Measurements from ENCODE around the gene SPOP.

Gene SPOP

GRCh38 chr17:49567871-49568694, 109.8 kb downstream of the SPOP start:
- DNase-seq (ENCODE audit: low read depth) = no peak
- peak; percentile 97 for TF ChIP-seq CTCF (IDR thresholded peaks at IDR 0.05; ENCODE audit: control insufficient read depth, insufficient read depth, low read depth, low read length, missing control alignments)
- H3K4me3 ChIP-seq (ENCODE audit: control insufficient read depth, low read depth, low read length) = peak overlapping the region; percentile 46

DNA sequence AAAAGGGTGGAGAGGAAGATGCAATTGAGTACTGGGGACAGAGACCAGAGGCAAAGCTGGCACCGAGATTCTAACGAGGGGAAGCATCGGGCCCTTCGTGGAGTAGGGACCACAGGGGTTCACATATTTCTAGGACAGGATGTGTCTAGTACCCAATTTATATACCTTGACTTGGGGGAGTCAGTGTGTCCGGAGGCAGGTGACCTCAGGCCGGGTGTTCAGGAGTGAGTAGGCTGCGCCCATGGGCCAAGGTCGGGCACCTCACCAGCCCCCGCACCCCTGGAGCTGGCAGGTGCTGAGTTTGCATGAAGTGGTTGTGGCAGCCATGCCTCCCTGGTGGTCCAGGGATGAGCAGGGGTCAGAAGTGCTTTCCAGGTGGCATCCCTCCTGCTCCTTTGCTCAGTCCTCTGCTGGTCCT, 110.8 kb downstream of the SPOP start:
- no peak for TF ChIP-seq CTCF (IDR thresholded peaks at IDR 0.05; ENCODE audit: control insufficient read depth, insufficient read depth, low read depth, low read length, missing control alignments)
- no peak for DNase-seq (ENCODE audit: low read depth)
- no peak overlapping the region for H3K4me3 ChIP-seq (ENCODE audit: control insufficient read depth, low read depth, low read length)

GRCh38 chr17:49566668-49567071, 111.2 kb downstream of the SPOP start:
- DNase-seq (ENCODE audit: low read depth) = no peak
- TF ChIP-seq CTCF (IDR thresholded peaks at IDR 0.05; ENCODE audit: control insufficient read depth, insufficient read depth, low read depth, low read length, missing control alignments) = no peak

GRCh38 chr17:49565948-49566491, 111.9 kb downstream of the SPOP start:
- DNase-seq (ENCODE audit: low read depth) = no peak
- no peak for TF ChIP-seq CTCF (IDR thresholded peaks at IDR 0.05; ENCODE audit: control insufficient read depth, insufficient read depth, low read depth, low read length, missing control alignments)
- H3K4me3 ChIP-seq (ENCODE audit: control insufficient read depth, low read depth, low read length) = no peak overlapping the region

More at GRCh38 chr17:49566668-49567071, 111.2 kb downstream of the SPOP start:
- H3K4me3 ChIP-seq (ENCODE audit: control insufficient read depth, low read depth, low read length) = no peak overlapping the region

GRCh38 chr17:49564638-49565037, 113.3 kb downstream of the SPOP start:
- DNase-seq (ENCODE audit: low read depth) = no peak
- H3K4me3 ChIP-seq (ENCODE audit: control insufficient read depth, low read depth, low read length) = no peak overlapping the region
- no peak for TF ChIP-seq CTCF (IDR thresholded peaks at IDR 0.05; ENCODE audit: control insufficient read depth, insufficient read depth, low read depth, low read length, missing control alignments)

DNA sequence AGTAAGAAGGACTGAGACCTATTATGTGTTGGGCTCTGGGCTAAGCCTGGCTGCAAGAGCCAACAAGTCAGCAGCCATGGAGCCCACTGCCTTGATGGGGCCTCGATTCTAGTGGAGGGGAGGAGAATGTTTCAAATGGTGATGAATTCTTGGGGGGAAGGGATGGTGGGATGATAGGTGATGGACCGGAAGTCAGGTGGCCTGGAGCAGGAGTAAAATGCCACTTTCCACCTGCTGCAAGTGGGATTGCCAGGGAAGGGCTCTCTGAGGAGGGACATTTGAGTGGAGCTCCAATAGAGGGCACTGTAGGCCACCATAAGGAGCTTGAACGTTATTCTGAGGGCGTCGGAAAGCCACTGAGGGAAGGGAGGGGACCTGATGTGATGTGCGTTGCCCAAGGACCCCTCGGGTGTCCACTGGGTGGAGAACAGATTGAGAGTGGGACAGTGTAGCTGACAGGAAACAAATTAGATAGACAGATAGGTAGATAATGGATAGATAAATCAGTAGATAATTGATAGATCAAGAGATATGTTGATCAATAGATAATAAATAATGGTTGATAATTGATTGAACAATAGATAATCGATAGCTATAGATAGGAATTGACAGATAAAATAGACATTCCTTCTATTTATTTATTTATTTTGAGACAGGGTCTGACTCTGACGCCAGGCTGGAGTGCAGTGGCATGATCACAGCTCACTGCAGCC, 120.4 kb downstream of the SPOP start:
- DNase-seq (ENCODE audit: low read depth) = no peak
- TF ChIP-seq CTCF (IDR thresholded peaks at IDR 0.05; ENCODE audit: control insufficient read depth, insufficient read depth, low read depth, low read length, missing control alignments) = peak; percentile 73
- H3K4me3 ChIP-seq (ENCODE audit: control insufficient read depth, low read depth, low read length) = no peak overlapping the region
